ENCODE measurements around the gene SIAH2.
"Not testable (repeated sequence)": the region's sequence is repeated elsewhere in the genome, so short reads cannot be mapped to it uniquely, and the experiment has no call there.

Gene SIAH2

DNA sequence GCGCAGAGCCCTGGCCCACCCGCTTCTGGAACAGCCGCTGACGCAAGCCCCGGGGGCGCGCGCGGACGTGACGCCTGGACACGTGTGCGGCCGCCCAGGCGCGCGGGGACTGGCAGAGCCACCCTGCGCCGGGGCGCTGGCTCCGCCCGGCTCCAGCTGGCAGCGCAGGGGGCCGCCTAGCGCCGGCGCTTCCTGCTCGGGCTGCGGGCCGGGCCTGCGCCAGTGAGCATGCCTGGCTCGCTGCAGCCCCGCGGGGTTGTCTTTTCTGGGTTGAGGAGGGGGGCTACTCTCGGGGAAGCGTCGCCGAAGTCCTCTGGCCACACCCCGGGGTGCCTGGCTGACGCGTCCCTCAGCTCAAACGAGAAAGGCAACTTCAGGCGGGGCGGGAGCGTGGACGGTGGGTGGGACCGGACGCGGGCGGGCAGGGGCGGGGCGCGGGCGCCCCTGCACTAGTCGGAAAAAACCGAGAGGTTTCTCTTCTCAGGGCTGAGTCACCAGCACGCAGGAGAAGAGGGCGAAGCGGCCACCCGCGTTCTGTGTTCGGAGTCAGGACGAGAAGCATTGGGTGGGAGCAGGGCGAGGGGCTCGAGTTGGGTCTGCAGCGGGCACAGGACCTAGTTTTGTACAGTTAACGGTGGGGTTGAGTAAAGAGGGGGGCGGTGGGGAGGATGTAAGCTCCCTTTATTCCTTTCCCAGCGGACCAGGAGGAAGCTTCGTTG lies at the start of gene SIAH2:
Gene SIAH2, minus strand, starts transcription at position 48 of the 719 bp plus-strand sequence. CDS start 320 bp downstream, outside the sequence.
- DNase-seq: peak; percentile 95

GRCh38 chr3:150811984-150812383 lies 49.0 kb upstream of the SIAH2 start:
- no peak for DNase-seq

DNA sequence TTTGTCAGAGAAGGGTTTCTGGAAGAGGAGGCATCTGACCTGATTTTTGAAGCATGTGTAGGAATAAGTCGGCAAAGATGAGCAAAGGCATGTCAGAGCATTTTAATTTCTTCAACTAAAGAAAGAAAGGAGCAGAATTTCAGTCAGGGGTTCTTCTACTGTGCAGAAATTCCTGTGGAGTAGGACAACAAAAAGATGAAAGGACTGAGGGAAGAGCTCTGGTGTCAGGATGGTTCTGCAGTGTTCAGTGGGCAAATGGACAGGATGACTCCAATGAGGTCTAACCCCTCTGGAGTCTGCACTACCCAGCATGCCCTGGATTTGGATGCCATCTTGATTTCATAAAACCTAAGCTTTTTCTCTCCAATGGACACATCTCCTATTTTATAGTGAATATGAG lies 47.7 kb upstream of the SIAH2 start:
- no peak for DNase-seq

GRCh38 chr3:150806185-150806835 lies 43.3 kb upstream of the SIAH2 start:
- no peak for DNase-seq

GRCh38 chr3:150805354-150805753 lies 42.4 kb upstream of the SIAH2 start:
- no peak for DNase-seq

DNA sequence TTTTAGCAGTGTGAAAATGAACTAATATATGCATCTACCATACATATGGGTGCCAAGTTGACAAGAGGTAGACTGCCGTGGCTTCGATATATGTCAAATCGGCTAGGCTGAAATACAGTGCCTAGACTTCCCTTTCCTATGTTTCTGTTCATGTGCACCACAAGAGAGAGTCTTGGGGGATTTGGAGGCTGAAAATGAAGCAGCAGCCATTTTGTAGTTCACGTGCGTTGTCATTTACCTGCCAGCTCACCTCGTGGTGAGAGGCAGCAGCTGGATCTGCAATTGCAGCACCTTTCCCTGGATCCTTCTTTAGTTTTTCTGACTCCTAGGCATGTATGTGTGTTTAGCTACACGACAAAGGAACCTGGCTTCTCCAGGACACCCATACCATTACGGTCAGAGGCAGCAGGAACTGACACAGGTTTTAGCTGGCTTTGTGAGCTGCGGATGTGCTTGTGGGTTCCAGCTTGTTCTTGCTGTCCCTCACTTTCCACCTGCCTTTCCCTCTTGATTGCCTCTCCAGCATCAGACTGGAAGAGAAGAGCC lies 40.5 kb upstream of the SIAH2 start:
- DNase-seq: no peak

- DNase-seq: no peak
Observed at GRCh38 chr3:150800722-150801121, 37.8 kb upstream of the SIAH2 start.

- DNase-seq: no peak
Observed at GRCh38 chr3:150798122-150798618, 35.2 kb upstream of the SIAH2 start.

- DNase-seq: no peak
Observed at GRCh38 chr3:150797155-150797554, 34.2 kb upstream of the SIAH2 start.

- not testable (repeated sequence) for DNase-seq
Observed at GRCh38 chr3:150796527-150796926, 33.6 kb upstream of the SIAH2 start.

DNA sequence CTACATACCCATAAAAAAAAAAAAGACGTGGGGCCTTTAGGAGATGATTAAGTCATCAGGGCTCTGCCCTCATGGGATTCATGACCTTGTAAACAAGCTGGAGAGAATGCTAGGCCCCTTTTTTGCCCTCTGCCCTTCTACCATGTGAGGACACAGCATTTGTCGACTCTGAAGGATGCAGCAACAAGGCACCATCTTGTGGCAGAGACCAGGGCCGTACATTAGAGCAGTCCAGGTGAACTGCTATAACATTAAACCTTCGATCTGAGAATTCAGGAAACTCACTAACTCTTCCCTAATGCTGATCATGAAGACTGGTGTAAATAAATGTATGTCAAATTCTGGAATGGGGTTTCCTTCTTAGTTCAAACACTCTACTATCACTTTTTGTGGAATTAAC lies 30.7 kb upstream of the SIAH2 start:
- DNase-seq: no peak

GRCh38 chr3:150790629-150791028 lies 27.7 kb upstream of the SIAH2 start:
- no peak for DNase-seq

DNA sequence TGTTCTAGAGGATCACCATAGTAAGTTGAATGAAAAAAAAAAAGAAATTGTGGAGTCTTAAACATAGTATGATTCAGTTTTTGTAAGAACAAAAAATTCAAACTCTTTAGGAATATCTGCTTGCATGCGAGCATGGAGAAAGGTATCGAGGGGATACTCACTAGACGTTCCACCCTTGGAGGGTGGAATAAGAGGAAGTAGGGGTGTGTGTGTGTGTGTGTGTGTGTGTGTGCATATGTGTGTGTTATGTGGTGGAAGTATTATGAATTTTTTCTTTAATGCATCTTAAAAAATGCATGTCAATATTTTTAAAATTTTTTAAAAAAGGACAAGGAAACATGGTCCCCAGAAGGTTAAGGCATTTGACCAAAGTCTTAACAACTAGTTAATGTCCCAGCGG lies 26.5 kb upstream of the SIAH2 start:
- DNase-seq: no peak

GRCh38 chr3:150787741-150788370 lies 24.9 kb upstream of the SIAH2 start:
- DNase-seq: peak; percentile 92

- DNase-seq: peak; percentile 63
Observed at GRCh38 chr3:150786791-150787190, 23.8 kb upstream of the SIAH2 start.

- DNase-seq: no peak
Observed at GRCh38 chr3:150784747-150785125, 21.8 kb upstream of the SIAH2 start.

GRCh38 chr3:150783920-150784746 lies 21.2 kb upstream of the SIAH2 start:
- DNase-seq: peak; percentile 26

DNA sequence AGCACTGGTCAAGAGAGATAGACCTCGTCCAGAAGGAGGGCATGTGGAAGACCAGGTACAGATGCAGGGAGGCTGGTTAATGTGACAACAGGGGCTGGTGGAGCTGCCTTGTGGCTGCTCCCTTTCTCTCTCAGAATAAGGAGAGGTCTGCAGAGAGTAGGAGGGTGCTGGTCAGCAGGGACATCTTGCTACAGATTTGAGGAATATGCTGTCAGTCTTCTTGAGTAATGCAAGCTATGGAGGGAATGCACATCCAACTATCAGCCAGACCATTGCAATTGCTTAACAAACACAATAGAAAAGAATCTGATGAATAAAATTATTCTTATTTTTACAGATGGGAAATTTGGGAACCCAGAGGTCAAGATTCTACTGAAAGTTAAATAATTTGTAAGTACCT lies 20.3 kb upstream of the SIAH2 start:
- DNase-seq: no peak

DNA sequence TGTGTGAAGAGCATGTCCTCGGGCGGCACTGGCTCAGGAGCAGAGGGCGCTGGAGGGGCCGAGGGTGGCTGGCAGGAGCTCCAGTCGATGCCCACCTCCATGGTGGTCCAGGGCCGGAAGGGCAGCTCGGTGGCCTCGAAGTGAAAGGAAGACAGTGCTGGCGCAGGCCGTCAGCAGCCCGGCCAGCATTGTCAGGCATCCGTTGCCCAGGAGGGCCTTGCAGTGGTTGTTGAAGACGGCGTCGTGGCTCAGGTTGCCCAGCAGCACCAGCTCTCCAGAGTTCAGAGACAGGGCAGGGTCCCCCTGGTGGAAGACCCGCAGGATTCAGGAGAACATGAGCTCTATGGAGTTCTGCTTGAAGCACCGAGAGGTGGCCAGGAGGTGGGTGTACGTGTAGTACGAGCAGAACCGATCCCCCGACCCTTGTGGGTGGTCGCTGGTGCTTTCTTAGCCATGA lies 16.5 kb upstream of the SIAH2 start:
- DNase-seq: no peak

- no peak for DNase-seq
Observed at GRCh38 chr3:150778793-150779401, 15.9 kb upstream of the SIAH2 start.

- no peak for DNase-seq
Observed at GRCh38 chr3:150775001-150775599, 12.1 kb upstream of the SIAH2 start.

Data from stimulated activated CD4-positive, alpha-beta T cell treated with anti-CD3 and anti-CD28 coated beads, Interleukin-15, amount 100 ng/mL, for 24 hours (primary cell).